K562 (cell line): ENCODE results near the gene MYMX. TPM values are rescaled to one million over a fixed set of nuclear protein-coding genes. Genes with fewer than 3 reads are reported as not detected.

Experiments
- CREM ChIP-seq: IDR thresholded peaks from 2 replicates; pipeline ENCODE4 v1.6.1; 2014; ENCODE audit warnings: antibody characterized with exemption, low read depth
- HDAC8 ChIP-seq: fragments of 450-650 bp; IDR thresholded peaks from 2 replicates; pipeline ENCODE4 v1.6.1; 2016; ENCODE audit warnings: mild to moderate bottlenecking, missing genetic modification characterization, moderate library complexity, missing compliant biosample characterization
- HMG20B ChIP-seq: fragments of 250-450 bp; sonication (Bioruptor Pico); IDR thresholded peaks from 2 replicates; pipeline ENCODE4 v1.5.0; 2021; ENCODE audit warnings: mild to moderate bottlenecking
- MCM5 ChIP-seq: fragments of 450-650 bp; IDR thresholded peaks from 2 replicates; pipeline ENCODE4 v1.6.1; 2016; ENCODE audit warnings: low read depth
- NR3C1 ChIP-seq: sonication (generic); formaldehyde crosslinking; IDR thresholded peaks from 2 replicates; pipeline ENCODE4 v1.8.1; 2022; ENCODE audit warnings: missing genetic modification reagents
- RBM25 ChIP-seq: fragments of 200-400 bp; formaldehyde crosslinking; IDR thresholded peaks from 2 replicates; pipeline ENCODE4 v1.6.1; 2018; ENCODE audit warnings: low read length, low read depth, moderate library complexity; ENCODE audit not compliant: severe bottlenecking
- SMAD1 ChIP-seq: fragments of 150-350 bp; IDR thresholded peaks from 2 replicates; pipeline ENCODE4 v1.6.1; 2014; ENCODE audit warnings: low read length, low read depth; ENCODE audit not compliant: partially characterized antibody
- SRSF1 ChIP-seq: fragments of 200-400 bp; formaldehyde crosslinking; IDR thresholded peaks from 2 replicates; pipeline ENCODE4 v1.6.1; 2017; ENCODE audit warnings: mild to moderate bottlenecking, low read depth, low read length, moderate library complexity
- TAL1 ChIP-seq: fragments of 450-650 bp; IDR thresholded peaks from 2 replicates; pipeline ENCODE4 v1.6.1; 2016; ENCODE audit warnings: mild to moderate bottlenecking
- TCF7 ChIP-seq: sonication (generic); IDR thresholded peaks from 2 replicates; pipeline ENCODE4 v1.6.1; 2016; ENCODE audit warnings: antibody characterized with exemption, borderline replicate concordance
- TCF7L2 ChIP-seq: fragments of 150-350 bp; IDR thresholded peaks from 2 replicates; pipeline ENCODE4 v1.6.1; 2016; ENCODE audit warnings: low read depth, mild to moderate bottlenecking, low read length, moderate library complexity
- TCFL5 ChIP-seq: fragments of 250-450 bp; sonication (Bioruptor Pico); conservative IDR thresholded peaks from 2 replicates; pipeline ENCODE4 v1.6.1; 2021; ENCODE audit warnings: mild to moderate bottlenecking, moderate library complexity, matching md5 sums
- ZNF133 ChIP-seq: fragments of 250-450 bp; sonication (Bioruptor Pico); IDR thresholded peaks from 2 replicates; pipeline ENCODE4 v1.4.0; 2020; ENCODE audit warnings: mild to moderate bottlenecking
- ZNF253 ChIP-seq: fragments of 250-450 bp; sonication (Bioruptor Pico); conservative IDR thresholded peaks from 2 replicates; pipeline ENCODE4 v1.6.1; 2021; ENCODE audit warnings: mild to moderate bottlenecking
- polyA plus RNA-seq, 8 experiments: library from polyadenylated mRNA; depleted of rRNA in 4 of 8; stranded (reverse) in 5 of 8; unstranded in 3 of 8; fragments of >200 nt; fragmentation: Nextera tagmentation in 2 of 8; fragmentation: Illumina TruSeq in 1 of 8; extraction: Ambion mirVana in 2 of 8; extraction: Trizol in 1 of 8; gene quantifications; 2 replicates each; pipeline versions ENCODE4 v1.2.1 to v1.2.3, GENCODE V29; 2011 to 2014; ENCODE audit warnings: inconsistent platforms in 1 of 8, missing spikeins in 1 of 8
- total RNA-seq, 7 experiments: library from RNA; depleted of rRNA in 6 of 7; stranded (reverse); fragments of >200 nt in 6 of 7; fragmentation: Illumina TruSeq in 2 of 7; extraction: Trizol in 2 of 7; gene quantifications; 2 replicates each; pipeline versions ENCODE4 v1.2.1 to v1.2.3, GENCODE V29; 2011 to 2021; ENCODE audit warnings: low replicate concordance in 1 of 7
- TF ChIP-seq, protein P1 (sequence below): IDR thresholded peaks from 2 replicates; pipeline ENCODE4 v1.6.1; 2012; ENCODE audit warnings: low read depth, low read length, improper control_type of control experiment, borderline replicate concordance
- TF ChIP-seq, protein P2 (sequence below), 3 experiments: IDR thresholded peaks in 2 of 3; conservative IDR thresholded peaks in 1 of 3; 2 replicates each; pipeline ENCODE4 v1.5.1; 2011 to 2012; ENCODE audit warnings: low read length in 3 of 3, mild to moderate bottlenecking in 3 of 3, control low read depth in 2 of 3, improper control_type of control experiment in 1 of 3, inconsistent platforms in 1 of 3, low read depth in 1 of 3, mixed read lengths in 1 of 3, moderate library complexity in 1 of 3; ENCODE audit not compliant: insufficient read depth in 2 of 3
- TF ChIP-seq, protein P3 (sequence below): sonication (generic); formaldehyde crosslinking; IDR thresholded peaks from 2 replicates; pipeline ENCODE4 v1.8.1; 2023; ENCODE audit warnings: mild to moderate bottlenecking, missing genetic modification reagents
- TF ChIP-seq, protein P4 (sequence below): sonication (generic); formaldehyde crosslinking; IDR thresholded peaks from 2 replicates; pipeline ENCODE4 v1.8.0; 2022; ENCODE audit warnings: missing genetic modification reagents, mild to moderate bottlenecking, moderate library complexity, borderline replicate concordance
- TF ChIP-seq, protein P5 (sequence below): fragments of 450-650 bp; formaldehyde crosslinking; IDR thresholded peaks from 2 replicates; pipeline ENCODE4 v1.4.0; 2020; ENCODE audit warnings: mild to moderate bottlenecking, moderate library complexity
- TF ChIP-seq, protein P6 (sequence below): fragments of 250-450 bp; sonication (Bioruptor Pico); IDR thresholded peaks from 2 replicates; pipeline ENCODE4 v1.4.0; 2020; ENCODE audit warnings: mild to moderate bottlenecking, moderate library complexity

The MYMX gene
- total and polyA plus RNA-seq, 9 of the 15 experiments (the other 6 are each of a cell fraction or from before 2014, with no cell fraction given) = 0.12 TPM; not detected in 8

DNA sequence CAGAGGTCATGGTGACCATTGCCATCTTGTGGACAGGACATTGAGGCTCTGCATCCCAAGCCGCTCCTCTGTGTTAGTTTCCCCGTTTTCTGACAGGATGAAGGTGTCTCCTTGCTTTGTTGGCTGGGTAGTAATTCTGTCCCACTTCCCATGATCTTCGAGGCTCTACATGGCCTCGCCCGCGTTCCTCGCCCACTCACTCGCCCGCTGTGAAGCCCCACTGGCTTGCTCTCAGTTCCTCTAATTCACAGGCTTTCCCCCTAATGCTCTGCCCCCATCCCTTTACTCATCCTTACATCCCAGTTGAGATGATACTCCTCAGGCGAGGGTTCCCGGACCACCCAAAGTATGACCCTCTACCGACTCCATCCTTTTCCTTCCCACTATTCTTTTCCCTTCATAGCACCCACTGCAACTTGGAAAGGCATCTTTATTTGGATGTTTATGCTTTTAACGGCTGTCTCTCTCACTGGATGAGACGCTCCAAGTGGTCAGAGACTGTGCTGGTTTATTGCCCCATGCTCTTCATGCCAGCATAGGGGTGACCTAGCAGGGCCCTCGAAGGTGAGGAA, 41.1 kb downstream of the MYMX start (continued):
- TF ChIP-seq SMAD1 = peak; percentile 22
- TF ChIP-seq MCM5 = no peak
- TF ChIP-seq, protein P1, sequence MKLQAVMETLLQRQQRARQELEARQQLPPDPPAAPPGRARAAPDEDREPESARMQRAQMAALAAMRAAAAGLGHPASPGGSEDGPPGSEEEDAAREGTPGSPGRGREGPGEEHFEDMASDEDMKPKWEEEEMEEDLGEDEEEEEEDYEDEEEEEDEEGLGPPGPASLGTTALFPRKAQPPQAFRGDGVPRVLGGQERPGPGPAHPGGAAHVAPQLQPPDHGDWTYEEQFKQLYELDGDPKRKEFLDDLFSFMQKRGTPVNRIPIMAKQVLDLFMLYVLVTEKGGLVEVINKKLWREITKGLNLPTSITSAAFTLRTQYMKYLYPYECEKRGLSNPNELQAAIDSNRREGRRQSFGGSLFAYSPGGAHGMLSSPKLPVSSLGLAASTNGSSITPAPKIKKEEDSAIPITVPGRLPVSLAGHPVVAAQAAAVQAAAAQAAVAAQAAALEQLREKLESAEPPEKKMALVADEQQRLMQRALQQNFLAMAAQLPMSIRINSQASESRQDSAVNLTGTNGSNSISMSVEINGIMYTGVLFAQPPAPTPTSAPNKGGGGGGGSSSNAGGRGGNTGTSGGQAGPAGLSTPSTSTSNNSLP = no peak; the same call in 1 of the 2 replicates
- TF ChIP-seq, protein P2, sequence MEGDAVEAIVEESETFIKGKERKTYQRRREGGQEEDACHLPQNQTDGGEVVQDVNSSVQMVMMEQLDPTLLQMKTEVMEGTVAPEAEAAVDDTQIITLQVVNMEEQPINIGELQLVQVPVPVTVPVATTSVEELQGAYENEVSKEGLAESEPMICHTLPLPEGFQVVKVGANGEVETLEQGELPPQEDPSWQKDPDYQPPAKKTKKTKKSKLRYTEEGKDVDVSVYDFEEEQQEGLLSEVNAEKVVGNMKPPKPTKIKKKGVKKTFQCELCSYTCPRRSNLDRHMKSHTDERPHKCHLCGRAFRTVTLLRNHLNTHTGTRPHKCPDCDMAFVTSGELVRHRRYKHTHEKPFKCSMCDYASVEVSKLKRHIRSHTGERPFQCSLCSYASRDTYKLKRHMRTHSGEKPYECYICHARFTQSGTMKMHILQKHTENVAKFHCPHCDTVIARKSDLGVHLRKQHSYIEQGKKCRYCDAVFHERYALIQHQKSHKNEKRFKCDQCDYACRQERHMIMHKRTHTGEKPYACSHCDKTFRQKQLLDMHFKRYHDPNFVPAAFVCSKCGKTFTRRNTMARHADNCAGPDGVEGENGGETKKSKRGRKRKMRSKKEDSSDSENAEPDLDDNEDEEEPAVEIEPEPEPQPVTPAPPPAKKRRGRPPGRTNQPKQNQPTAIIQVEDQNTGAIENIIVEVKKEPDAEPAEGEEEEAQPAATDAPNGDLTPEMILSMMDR (IDR thresholded peaks at IDR 0.05 in 2 of 3, conservative IDR thresholded peaks at IDR 0.05 in 1 of 3; ENCODE audit: insufficient read depth in 2 of 3, low read depth in 1 of 3, low read length in 3 of 3) = peak in 1 of 3 experiments; percentile 23; a peak in 1 of 6 replicates
- TF ChIP-seq, protein P3, sequence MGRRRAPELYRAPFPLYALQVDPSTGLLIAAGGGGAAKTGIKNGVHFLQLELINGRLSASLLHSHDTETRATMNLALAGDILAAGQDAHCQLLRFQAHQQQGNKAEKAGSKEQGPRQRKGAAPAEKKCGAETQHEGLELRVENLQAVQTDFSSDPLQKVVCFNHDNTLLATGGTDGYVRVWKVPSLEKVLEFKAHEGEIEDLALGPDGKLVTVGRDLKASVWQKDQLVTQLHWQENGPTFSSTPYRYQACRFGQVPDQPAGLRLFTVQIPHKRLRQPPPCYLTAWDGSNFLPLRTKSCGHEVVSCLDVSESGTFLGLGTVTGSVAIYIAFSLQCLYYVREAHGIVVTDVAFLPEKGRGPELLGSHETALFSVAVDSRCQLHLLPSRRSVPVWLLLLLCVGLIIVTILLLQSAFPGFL (CRISPR knock-in tag) = no peak
- TF ChIP-seq TAL1 = no peak
- no peak for TF ChIP-seq HMG20B (CRISPR knock-in tag)
- TF ChIP-seq, protein P4, sequence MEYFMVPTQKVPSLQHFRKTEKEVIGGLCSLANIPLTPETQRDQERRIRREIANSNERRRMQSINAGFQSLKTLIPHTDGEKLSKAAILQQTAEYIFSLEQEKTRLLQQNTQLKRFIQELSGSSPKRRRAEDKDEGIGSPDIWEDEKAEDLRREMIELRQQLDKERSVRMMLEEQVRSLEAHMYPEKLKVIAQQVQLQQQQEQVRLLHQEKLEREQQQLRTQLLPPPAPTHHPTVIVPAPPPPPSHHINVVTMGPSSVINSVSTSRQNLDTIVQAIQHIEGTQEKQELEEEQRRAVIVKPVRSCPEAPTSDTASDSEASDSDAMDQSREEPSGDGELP (CRISPR knock-in tag) = no peak
- no peak for TF ChIP-seq HDAC8 (tag)
- no peak for TF ChIP-seq TCF7
- TF ChIP-seq, protein P5, sequence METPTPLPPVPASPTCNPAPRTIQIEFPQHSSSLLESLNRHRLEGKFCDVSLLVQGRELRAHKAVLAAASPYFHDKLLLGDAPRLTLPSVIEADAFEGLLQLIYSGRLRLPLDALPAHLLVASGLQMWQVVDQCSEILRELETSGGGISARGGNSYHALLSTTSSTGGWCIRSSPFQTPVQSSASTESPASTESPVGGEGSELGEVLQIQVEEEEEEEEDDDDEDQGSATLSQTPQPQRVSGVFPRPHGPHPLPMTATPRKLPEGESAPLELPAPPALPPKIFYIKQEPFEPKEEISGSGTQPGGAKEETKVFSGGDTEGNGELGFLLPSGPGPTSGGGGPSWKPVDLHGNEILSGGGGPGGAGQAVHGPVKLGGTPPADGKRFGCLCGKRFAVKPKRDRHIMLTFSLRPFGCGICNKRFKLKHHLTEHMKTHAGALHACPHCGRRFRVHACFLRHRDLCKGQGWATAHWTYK (CRISPR knock-in tag) = no peak
- TF ChIP-seq ZNF253 = no peak
- no peak for TF ChIP-seq NR3C1 (CRISPR knock-in tag)
- no peak for TF ChIP-seq TCF7L2
- no peak for TF ChIP-seq TCFL5 (CRISPR knock-in tag)
- TF ChIP-seq RBM25 = no peak
- TF ChIP-seq, protein P6, sequence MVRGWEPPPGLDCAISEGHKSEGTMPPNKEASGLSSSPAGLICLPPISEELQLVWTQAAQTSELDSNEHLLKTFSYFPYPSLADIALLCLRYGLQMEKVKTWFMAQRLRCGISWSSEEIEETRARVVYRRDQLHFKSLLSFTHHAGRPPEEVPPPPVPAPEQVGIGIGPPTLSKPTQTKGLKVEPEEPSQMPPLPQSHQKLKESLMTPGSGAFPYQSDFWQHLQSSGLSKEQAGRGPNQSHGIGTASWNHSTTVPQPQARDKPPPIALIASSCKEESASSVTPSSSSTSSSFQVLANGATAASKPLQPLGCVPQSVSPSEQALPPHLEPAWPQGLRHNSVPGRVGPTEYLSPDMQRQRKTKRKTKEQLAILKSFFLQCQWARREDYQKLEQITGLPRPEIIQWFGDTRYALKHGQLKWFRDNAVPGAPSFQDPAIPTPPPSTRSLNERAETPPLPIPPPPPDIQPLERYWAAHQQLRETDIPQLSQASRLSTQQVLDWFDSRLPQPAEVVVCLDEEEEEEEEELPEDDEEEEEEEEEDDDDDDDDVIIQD (CRISPR knock-in tag) = no peak
- TF ChIP-seq SRSF1 = no peak
- no peak for TF ChIP-seq ZNF133 (CRISPR knock-in tag)
- TF ChIP-seq CREM = no peak
